ENCODE data around the gene POR.

POR gene

DNA sequence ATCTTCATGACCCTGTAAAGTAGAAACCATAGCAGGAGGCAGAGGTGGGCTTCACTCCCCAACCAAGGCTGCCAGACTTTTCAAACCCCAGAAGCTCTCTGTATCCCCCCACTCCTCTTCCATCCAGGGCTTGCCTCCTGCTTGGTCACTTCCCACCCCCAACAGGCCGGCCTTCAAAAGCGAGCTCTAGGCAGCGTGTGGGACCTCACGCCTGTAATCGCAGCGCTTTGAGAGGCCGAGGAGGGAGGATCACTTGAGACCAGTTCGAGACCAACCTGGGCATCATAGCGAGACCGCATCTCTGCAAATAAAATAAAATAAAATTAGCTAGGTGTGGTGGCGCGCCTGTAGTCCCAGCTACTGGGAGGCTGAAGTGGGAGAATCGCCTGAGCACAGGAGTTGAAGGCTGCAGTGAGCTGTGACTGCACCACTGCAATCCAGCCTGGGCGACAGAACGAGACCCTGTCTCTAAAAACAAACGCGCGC, 743 bp upstream of the POR start:
- Histone ChIP-seq H3K4me3 (ENCODE audit: low read length) (peak overlapping the region; percentile 84), H3K36me3 (replicated peaks; ENCODE audit: low read depth, low read length) (peaks cover 2% of the 10 kb centered on the region), H4K20me1 (ENCODE audit: insufficient read depth, low read length) (peaks cover 8% of the 10 kb centered on the region; the same call in 1 of the 2 replicates), H3K9ac (ENCODE audit: low read length) (peak overlapping the region; percentile 69), H3K79me2 (ENCODE audit: low read length) (peaks cover 43% of the 10 kb centered on the region), H3K27me3 (ENCODE audit: low read depth, low read length) (no peaks in the 10 kb centered on the region; the same call in 1 of the 2 replicates), H3K9me3 (ENCODE audit: insufficient read depth, low read length) (no peaks in the 10 kb centered on the region), H3K4me1 (ENCODE audit: low read length) (peaks cover 15% of the 10 kb centered on the region), H3K27ac (ENCODE audit: low read length) (peak overlapping the region; percentile 35; the same call in 1 of the 2 replicates), H3K4me2 (ENCODE audit: low read length) (peak overlapping the region; percentile 97), H2AFZ (ENCODE audit: low read depth, low read length) (peak overlapping the region; percentile 50; the same call in 1 of the 2 replicates)
- no peak for TF ChIP-seq EZH2phosphoT487 (IDR thresholded peaks at IDR 0.05; ENCODE audit: low read depth)
- TF ChIP-seq, protein P1, sequence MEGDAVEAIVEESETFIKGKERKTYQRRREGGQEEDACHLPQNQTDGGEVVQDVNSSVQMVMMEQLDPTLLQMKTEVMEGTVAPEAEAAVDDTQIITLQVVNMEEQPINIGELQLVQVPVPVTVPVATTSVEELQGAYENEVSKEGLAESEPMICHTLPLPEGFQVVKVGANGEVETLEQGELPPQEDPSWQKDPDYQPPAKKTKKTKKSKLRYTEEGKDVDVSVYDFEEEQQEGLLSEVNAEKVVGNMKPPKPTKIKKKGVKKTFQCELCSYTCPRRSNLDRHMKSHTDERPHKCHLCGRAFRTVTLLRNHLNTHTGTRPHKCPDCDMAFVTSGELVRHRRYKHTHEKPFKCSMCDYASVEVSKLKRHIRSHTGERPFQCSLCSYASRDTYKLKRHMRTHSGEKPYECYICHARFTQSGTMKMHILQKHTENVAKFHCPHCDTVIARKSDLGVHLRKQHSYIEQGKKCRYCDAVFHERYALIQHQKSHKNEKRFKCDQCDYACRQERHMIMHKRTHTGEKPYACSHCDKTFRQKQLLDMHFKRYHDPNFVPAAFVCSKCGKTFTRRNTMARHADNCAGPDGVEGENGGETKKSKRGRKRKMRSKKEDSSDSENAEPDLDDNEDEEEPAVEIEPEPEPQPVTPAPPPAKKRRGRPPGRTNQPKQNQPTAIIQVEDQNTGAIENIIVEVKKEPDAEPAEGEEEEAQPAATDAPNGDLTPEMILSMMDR (IDR thresholded peaks at IDR 0.05; ENCODE audit: low read depth, low read length), result no peak

DNA sequence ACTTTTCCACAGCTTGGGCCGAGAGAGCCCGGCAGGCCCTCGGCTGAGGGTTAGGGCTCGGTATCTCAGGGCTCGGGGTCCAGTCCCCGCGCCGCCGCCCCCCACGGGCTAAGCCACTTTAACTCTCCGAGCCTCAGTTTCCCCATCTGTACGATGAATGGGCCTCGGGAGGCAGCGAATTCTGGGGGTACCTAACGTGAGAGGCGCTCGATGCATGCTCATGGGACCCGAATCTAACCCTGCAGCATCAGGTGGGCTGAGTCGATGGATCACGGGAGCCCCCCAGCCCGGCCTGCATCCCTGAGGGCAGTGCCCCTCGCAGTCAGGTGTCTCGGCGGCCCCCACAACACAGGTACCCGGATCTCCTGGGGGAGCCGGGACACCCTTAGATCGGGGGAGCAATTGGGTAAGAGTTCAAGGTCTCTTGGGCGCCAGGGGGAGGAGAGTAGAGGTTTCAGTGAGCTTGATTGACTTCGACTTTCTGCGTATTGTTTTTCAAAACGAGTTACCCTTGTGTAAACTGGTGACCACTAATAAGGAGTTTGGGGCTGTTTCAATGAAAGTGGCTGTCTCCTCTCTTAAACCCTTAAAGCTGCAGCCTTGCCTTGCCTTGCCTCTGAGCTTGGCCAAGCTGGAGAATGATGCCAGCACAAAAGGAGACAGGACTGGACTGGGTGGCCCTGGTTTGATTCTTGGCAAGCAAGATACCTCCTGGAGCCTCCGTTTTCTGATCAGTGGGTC, 631 bp downstream of the POR start:
- H3K4me2 ChIP-seq (ENCODE audit: low read length), result peak overlapping the region; percentile 88
- H3K27me3 ChIP-seq (ENCODE audit: low read depth, low read length), result no peaks in the 10 kb centered on the region
- peaks cover 15% of the 10 kb centered on the region for H3K4me1 ChIP-seq (ENCODE audit: low read length)
- H3K4me3 ChIP-seq (ENCODE audit: low read length), result peak overlapping the region; percentile 83
- TF ChIP-seq, protein P1 (IDR thresholded peaks at IDR 0.05; ENCODE audit: low read depth, low read length), result no peak
- TF ChIP-seq EZH2phosphoT487 (IDR thresholded peaks at IDR 0.05; ENCODE audit: low read depth), result no peak
- H3K9me3 ChIP-seq (ENCODE audit: insufficient read depth, low read length), result no peaks in the 10 kb centered on the region
- H3K27ac ChIP-seq (ENCODE audit: low read length), result peak overlapping the region; percentile 31; the same call in 1 of the 2 replicates
- peaks cover 13% of the 10 kb centered on the region for H4K20me1 ChIP-seq (ENCODE audit: insufficient read depth, low read length)
- H3K79me2 ChIP-seq (ENCODE audit: low read length), result peaks cover 54% of the 10 kb centered on the region
- peak overlapping the region; percentile 79 for H3K9ac ChIP-seq (ENCODE audit: low read length)
- H3K36me3 ChIP-seq (replicated peaks; ENCODE audit: low read depth, low read length), result peaks cover 2% of the 10 kb centered on the region
- H2AFZ ChIP-seq (ENCODE audit: low read depth, low read length), result 0 out of 2 replicates have a peak overlapping the region, but pooled peaks have one; percentile 5

DNA sequence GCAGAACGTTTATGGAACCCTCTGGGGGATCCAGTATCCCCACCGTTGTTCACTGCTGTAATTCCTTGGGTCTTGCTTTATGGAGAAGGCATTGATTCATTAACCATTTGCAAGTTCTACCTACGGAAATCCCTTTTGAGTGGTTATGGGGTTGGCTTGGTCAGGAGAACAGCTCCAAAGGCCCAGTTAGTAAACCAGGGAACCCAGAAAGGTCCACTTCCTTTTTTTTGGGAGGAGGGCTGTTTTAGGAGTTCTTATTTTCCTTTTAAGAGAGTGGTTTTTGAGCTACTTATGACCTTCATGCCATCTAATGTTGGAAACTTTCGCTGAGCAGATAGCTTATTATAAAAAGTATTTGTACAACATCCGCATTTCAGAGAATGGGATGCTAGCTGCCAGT, 1.3 kb downstream of the POR start:
- Histone ChIP-seq H3K9ac (ENCODE audit: low read length) (peak overlapping the region; percentile 79), H3K4me2 (ENCODE audit: low read length) (peak overlapping the region; percentile 88), H3K4me3 (ENCODE audit: low read length) (peak overlapping the region; percentile 83), H4K20me1 (ENCODE audit: insufficient read depth, low read length) (peaks cover 14% of the 10 kb centered on the region), H3K36me3 (replicated peaks; ENCODE audit: low read depth, low read length) (peaks cover 4% of the 10 kb centered on the region), H2AFZ (ENCODE audit: low read depth, low read length) (no peak overlapping the region), H3K4me1 (ENCODE audit: low read length) (peaks cover 15% of the 10 kb centered on the region), H3K27me3 (ENCODE audit: low read depth, low read length) (no peaks in the 10 kb centered on the region), H3K79me2 (ENCODE audit: low read length) (peaks cover 59% of the 10 kb centered on the region), H3K27ac (ENCODE audit: low read length) (no peak overlapping the region), H3K9me3 (ENCODE audit: insufficient read depth, low read length) (no peaks in the 10 kb centered on the region)
- TF ChIP-seq, protein P1 (IDR thresholded peaks at IDR 0.05; ENCODE audit: low read depth, low read length), result no peak
- no peak for TF ChIP-seq EZH2phosphoT487 (IDR thresholded peaks at IDR 0.05; ENCODE audit: low read depth)
